CD14-positive monocyte (primary cell): ENCODE data around the gene TRAPPC14. TPM values are rescaled to one million over a fixed set of nuclear protein-coding genes. Genes with fewer than 3 reads are reported as not detected.

Source experiments
- DNase-seq, 3 donors: peaks; one replicate each; pipeline ENCODE4 v3.0.0-alpha.2; 2011 to 2022
- H2AFZ ChIP-seq: 2 replicates; pipeline ENCODE4 v1.6.0; 2012; ENCODE audit warnings: mild to moderate bottlenecking, low read depth, low read length, inconsistent platforms; ENCODE audit not compliant: insufficient read depth, poor library complexity, severe bottlenecking
- H3K27ac ChIP-seq, 2 donors: 1 replicate in 1 of 2; 2 replicates in 1 of 2; pipeline ENCODE4 v1.5.1; 2012 to 2013; ENCODE audit warnings: low read length in 2 of 2, control low read depth in 1 of 2, inconsistent platforms in 1 of 2, low read depth in 1 of 2, mild to moderate bottlenecking in 1 of 2
- H3K27me3 ChIP-seq, 2 donors: one replicate each; pipeline versions ENCODE4 v1.6.0 to v1.6.1; 2011 to 2013; ENCODE audit warnings: low read length in 2 of 2; ENCODE audit not compliant: control insufficient read depth in 2 of 2, insufficient read depth in 2 of 2
- H3K36me3 ChIP-seq, 2 donors: replicated peaks in 1 of 2; 1 replicate in 1 of 2; 2 replicates in 1 of 2; pipeline versions ENCODE4 v1.5.1 to v1.6.1; 2012 to 2013; ENCODE audit warnings: low read length in 2 of 2, control low read depth in 1 of 2, inconsistent platforms in 1 of 2, mild to moderate bottlenecking in 1 of 2; ENCODE audit not compliant: insufficient read depth in 2 of 2, control insufficient read depth in 1 of 2
- H3K4me1 ChIP-seq, 2 donors: 1 replicate in 1 of 2; 2 replicates in 1 of 2; pipeline versions ENCODE4 v1.5.1 to v1.6.1; 2012 to 2013; ENCODE audit warnings: low read length in 2 of 2, control low read depth in 1 of 2, inconsistent platforms in 1 of 2, mild to moderate bottlenecking in 1 of 2, moderate library complexity in 1 of 2; ENCODE audit not compliant: insufficient read depth in 2 of 2, control insufficient read depth in 1 of 2
- H3K4me2 ChIP-seq: replicated peaks from 2 replicates; pipeline ENCODE3; 2012; ENCODE audit warnings: low read length, moderate library complexity, mild to moderate bottlenecking; ENCODE audit not compliant: poor library complexity, severe bottlenecking; ENCODE audit errors: extremely low read depth
- H3K4me3 ChIP-seq, 3 experiments: fragments of 200-600 bp in 1 of 3; sonication (generic) in 1 of 3; replicated peaks in 1 of 3; 1 replicate in 2 of 3; 2 replicates in 1 of 3; pipeline ENCODE4 v1.5.1; 2011 to 2013; ENCODE audit warnings: low read length in 3 of 3, mild to moderate bottlenecking in 3 of 3, control low read depth in 2 of 3, low read depth in 2 of 3, inconsistent platforms in 1 of 3, moderate library complexity in 1 of 3
- H3K79me2 ChIP-seq: 2 replicates; pipeline ENCODE4 v1.6.0; 2012; ENCODE audit warnings: mild to moderate bottlenecking, control low read depth, inconsistent platforms, low read length, moderate library complexity; ENCODE audit not compliant: insufficient read depth
- H3K9ac ChIP-seq: 2 replicates; pipeline ENCODE4 v1.6.0; 2017; ENCODE audit warnings: low read length, mild to moderate bottlenecking; ENCODE audit not compliant: insufficient read depth, poor library complexity, severe bottlenecking
- H3K9me3 ChIP-seq, 2 donors: replicated peaks in 1 of 2; 1 replicate in 1 of 2; 2 replicates in 1 of 2; pipeline versions ENCODE4 v1.5.1 to v1.6.1; 2012 to 2013; ENCODE audit warnings: low read length in 2 of 2, control low read depth in 1 of 2; ENCODE audit not compliant: control insufficient read depth in 1 of 2, insufficient read depth in 1 of 2
- H4K20me1 ChIP-seq: 2 replicates; pipeline ENCODE4 v1.6.0; 2012; ENCODE audit warnings: mild to moderate bottlenecking, low read length, control low read depth, moderate library complexity; ENCODE audit not compliant: insufficient read depth
- H3K27ac Mint-ChIP-seq, 7 donors: one replicate each; pipeline ENCODE4 v1.8.0; 2020; ENCODE audit warnings: mild to moderate bottlenecking in 7 of 7, mixed read lengths in 7 of 7, moderate library complexity in 6 of 7, inconsistent platforms in 2 of 7
- H3K27me3 Mint-ChIP-seq, 3 donors: one replicate each; pipeline ENCODE4 v1.8.0; 2021 to 2022; ENCODE audit warnings: low read depth in 3 of 3, mild to moderate bottlenecking in 3 of 3, mixed read lengths in 3 of 3, moderate library complexity in 3 of 3, inconsistent platforms in 1 of 3
- H3K36me3 Mint-ChIP-seq, 2 donors: one replicate each; pipeline ENCODE4 v1.8.0; 2020; ENCODE audit warnings: mixed read lengths in 2 of 2, inconsistent platforms in 1 of 2, mild to moderate bottlenecking in 1 of 2
- H3K4me1 Mint-ChIP-seq: one replicate; pipeline ENCODE4 v1.8.0; 2020; ENCODE audit warnings: mild to moderate bottlenecking, mixed read lengths
- H3K4me3 Mint-ChIP-seq, 2 donors: one replicate each; pipeline ENCODE4 v1.8.0; 2020; ENCODE audit warnings: mild to moderate bottlenecking in 2 of 2, mixed read lengths in 2 of 2, moderate library complexity in 1 of 2
- H3K9me3 Mint-ChIP-seq, 7 donors: one replicate each; pipeline ENCODE4 v1.8.0; 2020 to 2022; ENCODE audit warnings: mixed read lengths in 7 of 7, mild to moderate bottlenecking in 6 of 7, moderate library complexity in 6 of 7, inconsistent platforms in 2 of 7
- CTCF ChIP-seq: fragments of 200-600 bp; IDR thresholded peaks from one replicate; pipeline ENCODE4 v1.8.0; 2022; ENCODE audit warnings: antibody characterized with exemption, mild to moderate bottlenecking
- WGBS: methylation state at CpG from one replicate; pipeline ENCODE4 v1.1.5; 2013; ENCODE audit warnings: missing lambda C conversion rate; ENCODE audit not compliant: insufficient coverage; 5-methylcytosine and 5-hydroxymethylcytosine counted together
- intact Hi-C, 2 donors: fragments of 100-400 bp; cut with micrococcal nuclease; formaldehyde crosslinking; loops; one replicate each; pipeline versions ENCODE4 v1.15.0 to v1.15.1; 2023
- polyA plus RNA-seq, 3 donors: library from polyadenylated mRNA; depleted of rRNA in 1 of 3; unstranded in 2 of 3; stranded (reverse) in 1 of 3; fragments of 300-500 nt in 2 of 3; fragments of >200 nt in 1 of 3; fragmentation: Illumina TruSeq in 2 of 3; gene quantifications; 1 replicate in 2 of 3; 2 replicates in 1 of 3; pipeline ENCODE4 v1.2.3, GENCODE V29; 2012 to 2021

TRAPPC14 gene
- polyA plus RNA-seq, 3 donors = 1.0 to 38.4 (median 1.6) TPM

DNA sequence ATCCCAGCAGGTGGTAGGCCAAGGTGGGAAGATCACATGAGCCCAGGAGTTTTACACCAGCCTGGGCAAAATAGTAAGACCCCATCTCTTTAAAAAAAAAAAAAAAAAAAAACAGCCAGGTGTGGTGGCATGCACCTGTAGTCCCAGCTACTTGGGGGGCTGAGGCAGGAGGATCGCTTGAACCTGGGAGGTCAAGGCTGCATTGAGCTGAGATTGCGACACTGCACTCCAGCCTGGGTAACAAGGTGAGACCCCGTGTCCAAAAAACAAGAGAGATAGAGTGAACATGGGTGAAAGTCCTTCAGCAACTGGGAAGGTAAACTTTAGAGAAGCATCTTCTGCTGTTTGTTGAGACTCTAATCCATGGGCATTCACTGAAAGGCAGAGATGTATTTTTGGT lies 16.1 kb downstream of the TRAPPC14 start:
- Histone ChIP-seq H3K36me3 (no peaks in the 10 kb centered on the region), H3K4me1 (peaks cover 23 to 28% of the 10 kb centered on the region in 2 donors), H3K4me2 (no peak overlapping the region), H3K27ac (no peak overlapping the region), H4K20me1 (no peaks in the 10 kb centered on the region), H3K9me3 (no peaks in the 10 kb centered on the region), H3K79me2 (no peaks in the 10 kb centered on the region), H3K27me3 (no peaks in the 10 kb centered on the region), H3K9ac (no peak overlapping the region), H3K4me3 (no peak overlapping the region), H2AFZ (no peak overlapping the region)
- no peak for TF ChIP-seq CTCF
- peaks cover 32% of the 10 kb centered on the region for H3K4me1 Mint-ChIP-seq
- intact Hi-C loops = loop anchor here in 1 of 2 donors (10.0 kb wide), 1 partner anchor 212 kb away; the partner anchor contains the start of gene PILRB
- H3K4me3 Mint-ChIP-seq = no peak overlapping the region
- no peak for DNase-seq
- peak overlapping the region in 1 of 7 donors; percentile 28 for H3K27ac Mint-ChIP-seq
- peaks cover 0 to 3% (median 0%) of the 10 kb centered on the region in 7 donors for H3K9me3 Mint-ChIP-seq
- peaks cover 0 to 10% (median 2%) of the 10 kb centered on the region in 3 donors for H3K27me3 Mint-ChIP-seq
- WGBS = 100% methylated on average over 2 of the region's 3 CpGs
- H3K36me3 Mint-ChIP-seq = no peaks in the 10 kb centered on the region

DNA sequence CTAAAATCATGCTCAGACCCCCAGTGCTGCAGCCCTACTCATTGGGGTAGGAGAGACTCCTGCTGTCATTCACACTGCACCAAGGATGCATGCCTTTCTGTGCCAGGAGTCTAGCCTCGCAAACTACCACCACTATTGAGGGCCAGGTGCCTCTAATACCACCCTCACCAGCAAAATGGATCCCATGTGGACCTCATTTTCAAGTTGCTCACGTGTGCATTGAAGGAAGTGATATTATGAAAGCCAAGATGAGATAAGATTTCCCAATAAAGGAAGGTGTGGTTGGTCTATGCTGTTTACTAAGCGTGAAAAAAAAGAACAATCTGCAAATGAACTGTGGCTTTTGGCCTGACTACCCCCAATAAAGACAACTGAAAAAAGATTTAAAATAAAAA lies 17.0 kb downstream of the TRAPPC14 start:
- Histone ChIP-seq H3K9me3 (no peaks in the 10 kb centered on the region), H3K4me2 (peak overlapping the region; percentile 6), H4K20me1 (no peaks in the 10 kb centered on the region), H3K9ac (no peak overlapping the region), H3K4me3 (peak overlapping the region in 1 of 3 experiments; percentile 19), H2AFZ (peak overlapping the region; percentile 61), H3K4me1 (peaks cover 23 to 28% of the 10 kb centered on the region in 2 donors), H3K27me3 (no peaks in the 10 kb centered on the region), H3K27ac (peak overlapping the region in 1 of 2 donors; percentile 42), H3K36me3 (no peaks in the 10 kb centered on the region), H3K79me2 (no peaks in the 10 kb centered on the region)
- Mint-ChIP-seq H3K27ac (peak overlapping the region in 6 of 7 donors; percentile 62 to 84 (median 74)), H3K36me3 (no peaks in the 10 kb centered on the region), H3K27me3 (peaks cover 0 to 10% (median 2%) of the 10 kb centered on the region in 3 donors), H3K4me3 (peak overlapping the region in 1 of 2 donors; percentile 81), H3K9me3 (peaks cover 0 to 3% (median 0%) of the 10 kb centered on the region in 7 donors), H3K4me1 (peaks cover 27% of the 10 kb centered on the region)
- no peak for TF ChIP-seq CTCF
- no CpG with 5 or more reads among the region's 3 CpGs for WGBS
- DNase-seq = peak in 1 of 3 donors; percentile 50
- intact Hi-C loops = loop anchor here in 1 of 2 donors (10.0 kb wide), 1 partner anchor 213 kb away; the partner anchor contains the start of gene PILRB
